ENCODE data around the gene PDZD11. TPM values are rescaled to one million over a fixed set of nuclear protein-coding genes. Genes with fewer than 3 reads are reported as not detected.

Gene PDZD11
- total RNA-seq, 2 experiments from 2014 or later, result 23.3 to 27.4 TPM

- no peaks in the 10 kb centered on the region for H3K9me2 ChIP-seq (ENCODE audit: insufficient read depth, low read length)
- H3K79me2 ChIP-seq (ENCODE audit: insufficient read depth, low read depth, low read length), result no peaks in the 10 kb centered on the region
- TF ChIP-seq CTCF (conservative IDR thresholded peaks at IDR 0.05; ENCODE audit: low read length) (no peak), EZH2phosphoT487 (IDR thresholded peaks at IDR 0.05; ENCODE audit: borderline replicate concordance, low read depth, low read length) (no peak)
- CTCF ChIA-PET (ENCODE audit: unreplicated experiment), result no interaction called here
- no TSS peak for BruUV-seq (replicated peaks)
- intact Hi-C loops (cut with micrococcal nuclease; ENCODE audit: unreplicated experiment), result no loop called here
- no peak for DNase-seq (ENCODE audit: low spot score)
- no peak overlapping the region for H3K4me3 ChIP-seq (ENCODE audit: low read depth, low read length, poor library complexity, severe bottlenecking)
- H4K20me1 ChIP-seq (ENCODE audit: insufficient read depth, low read length), result no peaks in the 10 kb centered on the region
- no peaks in the 10 kb centered on the region for H3K36me3 ChIP-seq (ENCODE audit: insufficient read depth, low read length)
- no peaks in the 10 kb centered on the region for H3K4me1 ChIP-seq (ENCODE audit: insufficient read depth, low read length, poor library complexity, severe bottlenecking)
- no peak overlapping the region for H2AFZ ChIP-seq (ENCODE audit: low read length)
- POLR2A ChIA-PET, result no interaction called here
- H3K9me3 ChIP-seq (ENCODE audit: low read length), result no peaks in the 10 kb centered on the region
- no peak overlapping the region for H3K27ac ChIP-seq (ENCODE audit: low read depth, low read length, poor library complexity, severe bottlenecking)
- no peak overlapping the region for H3K4me2 ChIP-seq (ENCODE audit: low read length)
These were observed 48.2 kb downstream of the PDZD11 start for GRCh38 chrX:70241501-70241900.

DNA sequence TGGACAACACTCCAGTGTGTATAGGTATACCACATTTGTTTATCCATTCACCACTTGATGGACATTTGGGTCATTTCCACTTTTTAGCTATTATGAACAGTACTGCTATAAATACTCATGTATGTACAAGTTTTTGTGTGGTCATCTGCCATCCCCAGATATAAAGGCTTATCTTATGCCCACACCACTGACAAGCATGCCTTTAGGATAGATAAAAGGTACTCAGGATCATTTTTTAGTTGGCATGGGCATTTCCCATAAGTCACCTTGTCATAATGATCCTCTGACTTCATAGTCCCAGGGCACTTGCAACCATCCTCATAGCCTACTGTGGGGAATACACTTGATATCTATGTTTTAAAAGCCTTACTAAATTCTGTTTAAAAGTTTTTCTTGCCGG, 49.0 kb downstream of the PDZD11 start:
- Histone ChIP-seq H3K27ac (ENCODE audit: low read depth, low read length, poor library complexity, severe bottlenecking) (no peak overlapping the region), H3K9me3 (ENCODE audit: low read length) (no peaks in the 10 kb centered on the region), H3K9me2 (ENCODE audit: insufficient read depth, low read length) (no peaks in the 10 kb centered on the region), H3K36me3 (ENCODE audit: insufficient read depth, low read length) (no peaks in the 10 kb centered on the region), H2AFZ (ENCODE audit: low read length) (no peak overlapping the region), H3K4me2 (ENCODE audit: low read length) (no peak overlapping the region), H3K4me1 (ENCODE audit: insufficient read depth, low read length, poor library complexity, severe bottlenecking) (no peaks in the 10 kb centered on the region), H4K20me1 (ENCODE audit: insufficient read depth, low read length) (no peaks in the 10 kb centered on the region), H3K4me3 (ENCODE audit: low read depth, low read length, poor library complexity, severe bottlenecking) (no peak overlapping the region), H3K79me2 (ENCODE audit: insufficient read depth, low read depth, low read length) (no peaks in the 10 kb centered on the region)
- POLR2A ChIA-PET, result no interaction called here
- intact Hi-C loops (cut with micrococcal nuclease; ENCODE audit: unreplicated experiment), result no loop called here
- TF ChIP-seq CTCF (conservative IDR thresholded peaks at IDR 0.05; ENCODE audit: low read length), result no peak
- no peak for TF ChIP-seq EZH2phosphoT487 (IDR thresholded peaks at IDR 0.05; ENCODE audit: borderline replicate concordance, low read depth, low read length)
- CTCF ChIA-PET (ENCODE audit: unreplicated experiment), result no interaction called here
- DNase-seq (ENCODE audit: low spot score), result no peak
- no TSS peak for BruUV-seq (replicated peaks)

Small RNA genes lying within 50 kb of the gene (small RNA-seq; reads per million reads assigned to genes)
- gene RNA5SP507, result not detected

Other genes with a start within 250 kb of the PDZD11 start
- gene AWAT2, start 240.0 kb downstream of the PDZD11 start, total RNA-seq (2014; rRNA removed; shearing (Covaris generic)), result not detected in 2 replicates
- gene AWAT2, start 240.0 kb downstream of the PDZD11 start, total RNA-seq (2022), result not detected in 2 replicates
- not detected in 2 replicates for gene OTUD6A, start 227.5 kb downstream of the PDZD11 start, total RNA-seq (2014; rRNA removed; shearing (Covaris generic))
- not detected in 2 replicates for gene OTUD6A, start 227.5 kb downstream of the PDZD11 start, total RNA-seq (2022)
- gene IGBP1, start 156.5 kb downstream of the PDZD11 start, total RNA-seq (2014; rRNA removed; shearing (Covaris generic)), result 47.2 and 60.0 TPM in 2 replicates
- gene IGBP1, start 156.5 kb downstream of the PDZD11 start, total RNA-seq (2022), result 60.5 and 61.7 TPM in 2 replicates
- not detected in 2 replicates for gene DGAT2L6, start 112.4 kb downstream of the PDZD11 start, total RNA-seq (2014; rRNA removed; shearing (Covaris generic))
- gene DGAT2L6, start 112.4 kb downstream of the PDZD11 start, total RNA-seq (2022), result not detected in 2 replicates
- not detected in 2 replicates for gene AWAT1, start 55.3 kb downstream of the PDZD11 start, total RNA-seq (2014; rRNA removed; shearing (Covaris generic))
- gene AWAT1, start 55.3 kb downstream of the PDZD11 start, total RNA-seq (2022), result not detected in 2 replicates
- gene P2RY4, start 29.7 kb downstream of the PDZD11 start, total RNA-seq (2014; rRNA removed; shearing (Covaris generic)), result 0.16 and 0.31 TPM in 2 replicates
- 0.21 and 0.46 TPM in 2 replicates for gene P2RY4, start 29.7 kb downstream of the PDZD11 start, total RNA-seq (2022)
- gene ARR3, start 21.6 kb downstream of the PDZD11 start, total RNA-seq (2014; rRNA removed; shearing (Covaris generic)), result not detected in 2 replicates
- not detected in 2 replicates for gene ARR3, start 21.6 kb downstream of the PDZD11 start, total RNA-seq (2022)
- not detected in 2 replicates for gene RAB41, start 7.8 kb downstream of the PDZD11 start, total RNA-seq (2014; rRNA removed; shearing (Covaris generic))
- not detected in 2 replicates for gene RAB41, start 7.8 kb downstream of the PDZD11 start, total RNA-seq (2022)
- gene KIF4A, start 177 bp upstream of the PDZD11 start, total RNA-seq (2014; rRNA removed; shearing (Covaris generic)), result 29.9 and 32.5 TPM in 2 replicates
- 40.7 and 43.4 TPM in 2 replicates for gene KIF4A, start 177 bp upstream of the PDZD11 start, total RNA-seq (2022)
- 0.16 TPM in 1 of 2 replicates, not detected in the other for gene GDPD2, start 133.4 kb upstream of the PDZD11 start, total RNA-seq (2014; rRNA removed; shearing (Covaris generic))
- not detected in 2 replicates for gene GDPD2, start 133.4 kb upstream of the PDZD11 start, total RNA-seq (2022)
- gene DLG3, start 154.9 kb upstream of the PDZD11 start, total RNA-seq (2014; rRNA removed; shearing (Covaris generic)), result 0.06 TPM in 1 of 2 replicates, not detected in the other
- gene DLG3, start 154.9 kb upstream of the PDZD11 start, total RNA-seq (2022), result 0.09 TPM in 1 of 2 replicates, not detected in the other